IMR-90 (cell line): Measurements from ENCODE around the gene BTBD6. TPM values are rescaled to one million over a fixed set of nuclear protein-coding genes. Genes with fewer than 3 reads are reported as not detected.

Experiments used
- ATAC-seq: fragments of 200-7000 bp; cut with Tn5 transposase; 2 replicates; pipeline ENCODE4 v1.9.1; 2020; ENCODE audit warnings: low read depth, mild to moderate bottlenecking, moderate library complexity
- BruUV-seq: library from RNA; stranded (reverse); fragments of 400-500 nt; replicated peaks from 2 replicates; lab custom pipeline; 2021; lab: Mats Ljungman, UMichigan
- CTCF ChIA-PET: fragments of 300-600 bp; formaldehyde crosslinking; extraction: SDS; loops from one replicate; lab custom pipeline; 2021; ENCODE audit warnings: antibody characterized with exemption; lab: Yijun Ruan, JAX
- POLR2A ChIA-PET: fragments of 300-600 bp; sonication (Branson Sonifier 250); formaldehyde crosslinking; loops from one replicate; lab custom pipeline; 2022; ENCODE audit warnings: antibody characterized with exemption; ENCODE audit not compliant: unreplicated experiment; lab: Charles Lee
- DNase-seq: peaks from one replicate; pipeline ENCODE4 v3.0.0; 2013
- H2AFZ ChIP-seq: replicated peaks from 2 replicates; pipeline ENCODE3; 2013; ENCODE audit warnings: low read length, mild to moderate bottlenecking; ENCODE audit not compliant: poor library complexity
- H2AK5ac ChIP-seq: 2 replicates; pipeline ENCODE4 v1.6.1; 2013; ENCODE audit warnings: low read depth, low read length, inconsistent platforms
- H2AK9ac ChIP-seq: replicated peaks from 2 replicates; pipeline ENCODE3; 2013; ENCODE audit warnings: mild to moderate bottlenecking, low read depth, low read length, moderate library complexity; ENCODE audit not compliant: poor library complexity
- H2BK120ac ChIP-seq: 2 replicates; pipeline ENCODE4 v1.6.1; 2013; ENCODE audit warnings: low read depth, low read length, inconsistent platforms
- H2BK15ac ChIP-seq: 3 replicates; pipeline ENCODE4 v1.6.1; 2013; ENCODE audit warnings: low read depth, low read length, inconsistent platforms
- H2BK20ac ChIP-seq: 2 replicates; pipeline ENCODE4 v1.6.1; 2013; ENCODE audit warnings: low read depth, mild to moderate bottlenecking, inconsistent platforms, low read length, moderate library complexity
- H2BK5ac ChIP-seq: 2 replicates; pipeline ENCODE4 v1.6.1; 2013; ENCODE audit warnings: mild to moderate bottlenecking, low read depth, low read length, inconsistent platforms; ENCODE audit not compliant: poor library complexity, severe bottlenecking
- H3K14ac ChIP-seq: replicated peaks from 2 replicates; pipeline ENCODE4 v1.6.1; 2013; ENCODE audit warnings: low read depth, low read length, inconsistent platforms
- H3K18ac ChIP-seq: 2 replicates; pipeline ENCODE4 v1.6.1; 2013; ENCODE audit warnings: low read depth, low read length, control low read depth
- H3K23ac ChIP-seq: 2 replicates; pipeline ENCODE4 v1.6.1; 2013; ENCODE audit warnings: low read depth, low read length, inconsistent platforms
- H3K27ac ChIP-seq: 2 replicates; pipeline ENCODE4 v1.5.1; 2013; ENCODE audit warnings: mild to moderate bottlenecking, control low read depth, low read length; ENCODE audit not compliant: insufficient read depth
- H3K27me3 ChIP-seq: 2 replicates; pipeline ENCODE4 v1.6.1; 2013; ENCODE audit warnings: low read length; ENCODE audit not compliant: control insufficient read depth, insufficient read depth
- H3K36me3 ChIP-seq: 2 replicates; pipeline ENCODE4 v1.6.1; 2013; ENCODE audit warnings: low read length, mixed read lengths; ENCODE audit not compliant: control insufficient read depth, insufficient read depth
- H3K4ac ChIP-seq: 2 replicates; pipeline ENCODE4 v1.6.1; 2013; ENCODE audit warnings: low read depth, low read length, inconsistent platforms
- H3K4me1 ChIP-seq: 2 replicates; pipeline ENCODE4 v1.6.1; 2013; ENCODE audit warnings: low read length, mixed read lengths; ENCODE audit not compliant: control insufficient read depth, insufficient read depth
- H3K4me2 ChIP-seq: 2 replicates; pipeline ENCODE4 v1.6.1; 2013; ENCODE audit warnings: low read depth, mild to moderate bottlenecking, control low read depth, low read length, moderate library complexity
- H3K4me3 ChIP-seq: 2 replicates; pipeline ENCODE4 v1.5.1; 2013; ENCODE audit warnings: low read depth, mild to moderate bottlenecking, control low read depth, low read length, moderate library complexity; ENCODE audit not compliant: insufficient read depth
- H3K56ac ChIP-seq: 2 replicates; pipeline ENCODE4 v1.6.1; 2013; ENCODE audit warnings: low read length, inconsistent platforms; ENCODE audit not compliant: insufficient read depth; ENCODE audit errors: extremely low read depth
- H3K79me1 ChIP-seq, 2 experiments: 2 replicates each; pipeline ENCODE4 v1.6.1; 2013; ENCODE audit warnings: low read length in 2 of 2, inconsistent platforms in 1 of 2, low read depth in 1 of 2
- H3K9ac ChIP-seq: 2 replicates; pipeline ENCODE4 v1.6.1; 2013; ENCODE audit warnings: low read depth, low read length, control low read depth
- H3K9me1 ChIP-seq: 2 replicates; pipeline ENCODE4 v1.6.1; 2013; ENCODE audit warnings: low read length, inconsistent platforms; ENCODE audit not compliant: insufficient read depth
- H3K9me3 ChIP-seq: 2 replicates; pipeline ENCODE4 v1.6.1; 2013; ENCODE audit warnings: low read length; ENCODE audit not compliant: control insufficient read depth, insufficient read depth
- H4K20me1 ChIP-seq: 2 replicates; pipeline ENCODE4 v1.6.1; 2013; ENCODE audit warnings: low read length, inconsistent platforms; ENCODE audit not compliant: insufficient read depth
- H4K5ac ChIP-seq: 2 replicates; pipeline ENCODE4 v1.6.1; 2013; ENCODE audit warnings: mild to moderate bottlenecking, low read depth, low read length, control low read depth
- H4K8ac ChIP-seq, 2 experiments: 2 replicates each; pipeline ENCODE4 v1.6.1; 2013; ENCODE audit warnings: low read depth in 2 of 2, low read length in 2 of 2, control low read depth in 1 of 2, inconsistent platforms in 1 of 2
- H4K91ac ChIP-seq: 2 replicates; pipeline ENCODE4 v1.6.1; 2013; ENCODE audit warnings: low read depth, low read length, inconsistent platforms; ENCODE audit not compliant: insufficient read depth
- RAD21 ChIP-seq: IDR thresholded peaks from 2 replicates; pipeline ENCODE4 v1.6.1; 2012; ENCODE audit warnings: low read length, improper control_type of control experiment
- RCOR1 ChIP-seq: IDR thresholded peaks from 2 replicates; pipeline ENCODE4 v1.6.1; 2012; ENCODE audit warnings: mild to moderate bottlenecking, low read length, improper control_type of control experiment; ENCODE audit not compliant: insufficient replicate concordance
- WGBS, 2 experiments: methylation state at CpG; one replicate each; pipeline versions ENCODE4 v1.1.5 to v1.1.7; 2013; ENCODE audit warnings: missing lambda C conversion rate in 2 of 2; ENCODE audit not compliant: insufficient read length in 1 of 2; ENCODE audit errors: extremely low coverage in 2 of 2; 5-methylcytosine and 5-hydroxymethylcytosine counted together
- dilution Hi-C: fragments of 300-500 bp; cut with HindIII; formaldehyde crosslinking; loops from one replicate; pipeline ENCODE4 v1.14.3; 2018; ENCODE audit warnings: low sequenced_read_pairs; ENCODE audit not compliant: unreplicated experiment
- in situ Hi-C: fragments of 300-500 bp; cut with MboI; formaldehyde crosslinking; loops from 3 replicates; pipeline ENCODE4 v1.14.3; 2019; ENCODE audit warnings: low sequenced_read_pairs, inconsistent platforms, mixed read lengths
- intact Hi-C: fragments of 100-400 bp; cut with micrococcal nuclease; formaldehyde crosslinking; loops from 2 replicates; pipeline ENCODE4 v1.10.0; 2022
- polyA plus RNA-seq, 3 experiments: library from polyadenylated mRNA; depleted of rRNA; stranded (reverse); fragments of >200 nt; gene quantifications; 2 replicates each; pipeline ENCODE4 v1.2.3, GENCODE V29; 2012; ENCODE audit warnings: low replicate concordance in 1 of 3
- total RNA-seq: library from RNA; depleted of rRNA; stranded (reverse); fragments of >200 nt; gene quantifications from 2 replicates; pipeline ENCODE4 v1.2.3, GENCODE V29; 2012

Gene BTBD6
- total and polyA plus RNA-seq, 2 of the 4 experiments (the other 2 are of a cell fraction): 33.9 to 43.9 TPM

DNA sequence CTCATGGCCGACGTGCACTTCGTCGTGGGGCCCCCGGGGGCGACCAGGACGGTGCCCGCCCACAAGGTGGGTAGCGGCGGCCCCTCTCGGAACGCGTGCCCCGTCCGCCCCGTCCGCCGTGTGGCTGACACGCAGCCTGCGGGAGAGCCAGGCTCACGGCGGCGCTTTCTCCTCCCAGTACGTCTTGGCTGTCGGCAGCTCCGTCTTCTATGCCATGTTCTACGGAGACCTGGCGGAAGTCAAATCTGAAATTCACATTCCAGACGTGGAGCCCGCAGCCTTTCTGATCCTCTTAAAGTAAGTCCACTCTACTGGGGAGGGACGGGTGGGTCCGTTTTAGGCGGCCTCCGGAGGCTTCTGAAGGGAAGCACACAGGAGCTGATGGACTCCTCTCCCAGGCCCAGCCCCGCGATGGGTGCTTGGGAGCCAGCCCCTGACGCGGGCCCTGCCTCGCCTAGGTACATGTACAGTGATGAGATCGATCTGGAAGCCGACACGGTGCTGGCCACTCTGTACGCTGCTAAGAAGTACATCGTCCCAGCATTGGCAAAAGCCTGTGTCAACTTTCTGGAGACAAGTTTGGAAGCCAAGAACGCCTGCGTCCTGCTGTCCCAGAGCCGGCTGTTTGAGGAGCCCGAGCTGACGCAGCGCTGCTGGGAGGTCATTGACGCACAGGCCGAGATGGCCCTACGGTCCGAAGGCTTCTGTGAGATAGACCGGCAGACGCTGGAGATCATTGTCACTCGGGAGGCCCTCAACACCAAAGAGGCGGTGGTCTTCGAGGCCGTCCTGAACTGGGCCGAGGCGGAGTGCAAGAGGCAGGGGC is 1.1 kb downstream of the BTBD6 start:
- intact Hi-C loops: no loop called here
- Histone ChIP-seq H3K18ac (no peak overlapping the region), H2BK15ac (no peak overlapping the region), H4K8ac (peak overlapping the region; percentile 58 to 59; a peak in 2 of 4 replicates), H4K20me1 (peaks cover 9% of the 10 kb centered on the region), H2BK20ac (no peak overlapping the region), H2AK5ac (peak overlapping the region; percentile 64), H3K14ac (peak overlapping the region; percentile 68), H3K56ac (no peak overlapping the region; the same call in 1 of the 2 replicates), H3K23ac (peak overlapping the region; percentile 82; the same call in 1 of the 2 replicates), H3K9ac (peak overlapping the region; percentile 40), H4K91ac (no peak overlapping the region; the same call in 1 of the 2 replicates), H3K9me1 (peaks cover 15% of the 10 kb centered on the region; the same call in 1 of the 2 replicates), H2BK120ac (0 out of 2 replicates have a peak overlapping the region, but pooled peaks have one; percentile 6), H3K79me1 (peaks cover 45 to 69% of the 10 kb centered on the region in 2 experiments), H3K9me3 (no peaks in the 10 kb centered on the region), H2AK9ac (peak overlapping the region; percentile 77), H3K4me3 (peak overlapping the region; percentile 61), H2BK5ac (peak overlapping the region; percentile 60), H3K4me1 (peaks cover 7% of the 10 kb centered on the region; the same call in 1 of the 2 replicates), H3K27me3 (no peaks in the 10 kb centered on the region), H4K5ac (no peak overlapping the region), H3K4me2 (peak overlapping the region; percentile 81), H3K36me3 (peaks cover 38% of the 10 kb centered on the region), H2AFZ (peak overlapping the region; percentile 94), H3K27ac (peak overlapping the region; percentile 35), H3K4ac (peak overlapping the region; percentile 74)
- dilution Hi-C loops: no loop called here
- DNase-seq (peak; percentile 26), ATAC-seq (peak; percentile 10)
- 38% methylated on average over 42 of the region's 62 CpGs; no CpG with 5 or more reads in 1 of the 2 experiments for WGBS, 2 experiments
- POLR2A ChIA-PET: no interaction called here
- in situ Hi-C loops: no loop called here
- CTCF ChIA-PET: no interaction called here
- BruUV-seq: no TSS peak
- TF ChIP-seq RCOR1 (no peak), RAD21 (no peak)
